ENCODE data around the gene CR1L.
"Not testable (repeated sequence)": the region's sequence is repeated elsewhere in the genome, so short reads cannot be mapped to it uniquely, and the experiment has no call there.

Gene CR1L

GRCh38 chr1:207747627-207748492, 102.9 kb downstream of the CR1L start:
- peak; percentile 58 for DNase-seq

- DNase-seq: peak; percentile 43
Observed at GRCh38 chr1:207748737-207749528, 104.0 kb downstream of the CR1L start.

GRCh38 chr1:207750631-207751305, 105.8 kb downstream of the CR1L start:
- DNase-seq: no peak

- not testable (repeated sequence) for DNase-seq
Observed at GRCh38 chr1:207751463-207751789, 106.5 kb downstream of the CR1L start.

GRCh38 chr1:207751790-207752455, 107.0 kb downstream of the CR1L start, which contains the start of gene CD46:
TSS of gene CD46 (plus strand) at chr1:207752054. CDS start at chr1:207752213, 159 bp downstream.
- DNase-seq: peak; percentile 94

GRCh38 chr1:207752456-207752998, 107.6 kb downstream of the CR1L start:
- peak; percentile 17 for DNase-seq

- DNase-seq: no peak
Observed at GRCh38 chr1:207753611-207754010, 108.7 kb downstream of the CR1L start.

GRCh38 chr1:207754011-207754410, 109.1 kb downstream of the CR1L start:
- no peak for DNase-seq

- DNase-seq: no peak
Observed at GRCh38 chr1:207754974-207755700, 110.2 kb downstream of the CR1L start.

GRCh38 chr1:207755846-207756693, 111.1 kb downstream of the CR1L start:
- no peak for DNase-seq

GRCh38 chr1:207762622-207763021, 117.7 kb downstream of the CR1L start:
- no peak for DNase-seq

GRCh38 chr1:207763091-207763490, 118.2 kb downstream of the CR1L start:
- DNase-seq: no peak

- DNase-seq: no peak
Observed at GRCh38 chr1:207763972-207764371, 119.0 kb downstream of the CR1L start.

- no peak for DNase-seq
Observed at GRCh38 chr1:207766569-207766968, 121.6 kb downstream of the CR1L start.

GRCh38 chr1:207770514-207770913, 125.6 kb downstream of the CR1L start:
- DNase-seq: not testable (repeated sequence)

Measured in NCI-H510A (cell line).